ENCODE data around the gene PRKAA1. TPM values are rescaled to one million over a fixed set of nuclear protein-coding genes. Genes with fewer than 3 reads are reported as not detected.

PRKAA1 gene
- total RNA-seq, 2 experiments from 2014 or later, result 55.6 to 59.3 TPM

DNA sequence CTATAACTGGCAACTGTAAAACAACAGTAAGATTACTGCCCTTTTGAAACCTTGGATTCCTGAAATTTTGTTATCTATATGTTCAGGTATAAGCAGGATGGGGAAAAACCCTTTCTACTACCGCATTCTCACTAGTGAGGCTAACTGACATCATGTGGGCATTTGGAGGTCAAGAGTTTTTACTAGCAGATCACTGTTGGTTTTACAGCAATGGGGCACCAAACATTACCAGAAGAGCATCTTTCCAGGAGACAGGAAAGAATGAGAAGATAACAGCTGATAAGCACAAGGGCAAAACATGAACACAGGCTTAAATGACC is 21.6 kb downstream of the PRKAA1 start:
- Mint-ChIP-seq H3K27ac (no peak overlapping the region), H3K4me3 (no peak overlapping the region), H3K4me1 (peaks cover 21% of the 10 kb centered on the region), H3K36me3 (peaks cover 11% of the 10 kb centered on the region), H3K9me3 (no peaks in the 10 kb centered on the region), H3K27me3 (no peaks in the 10 kb centered on the region)
- DNase-seq, result no peak

DNA sequence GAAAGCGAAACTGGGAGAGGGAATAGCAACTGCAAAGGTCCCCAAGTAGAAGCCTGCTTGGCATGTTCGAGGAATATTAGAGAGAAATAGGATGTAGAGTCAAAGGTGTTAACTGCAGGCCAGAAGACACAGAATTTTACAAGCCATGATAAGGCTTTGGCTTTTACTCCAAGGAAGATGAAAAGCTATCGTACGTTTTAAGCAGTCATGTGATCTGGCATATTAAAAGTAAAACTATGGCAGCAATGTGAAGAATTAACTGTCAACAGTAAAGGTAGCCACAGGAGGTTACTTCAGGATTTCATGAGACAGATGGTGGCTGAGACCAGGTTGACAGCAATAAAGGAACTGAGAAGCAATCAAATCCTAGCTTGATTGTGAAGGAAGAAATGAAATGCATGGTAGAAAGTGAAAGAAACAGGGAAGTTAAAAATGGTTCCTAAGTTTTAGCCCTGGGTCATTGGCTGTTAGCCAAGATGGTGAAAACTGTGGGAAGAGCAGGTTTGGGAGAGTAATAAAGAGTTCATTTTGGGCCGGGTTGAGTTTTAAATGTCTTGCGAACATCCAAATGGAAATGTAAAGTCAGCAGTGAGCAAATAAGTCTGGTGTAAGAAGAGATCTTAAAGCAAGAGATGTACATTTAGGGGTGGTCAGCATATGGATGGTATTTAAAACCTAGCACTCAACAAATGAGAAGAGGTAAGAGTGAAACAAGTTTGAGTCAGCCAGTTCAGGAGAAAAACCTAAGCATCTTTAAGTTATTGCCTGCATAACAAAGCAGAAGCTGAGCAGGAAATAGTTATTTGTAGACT is 22.1 kb downstream of the PRKAA1 start:
- Mint-ChIP-seq H3K4me3 (no peak overlapping the region), H3K27me3 (no peaks in the 10 kb centered on the region), H3K27ac (peak overlapping the region; percentile 5), H3K36me3 (peaks cover 11% of the 10 kb centered on the region), H3K4me1 (peaks cover 18% of the 10 kb centered on the region), H3K9me3 (no peaks in the 10 kb centered on the region)
- DNase-seq, result no peak

DNA sequence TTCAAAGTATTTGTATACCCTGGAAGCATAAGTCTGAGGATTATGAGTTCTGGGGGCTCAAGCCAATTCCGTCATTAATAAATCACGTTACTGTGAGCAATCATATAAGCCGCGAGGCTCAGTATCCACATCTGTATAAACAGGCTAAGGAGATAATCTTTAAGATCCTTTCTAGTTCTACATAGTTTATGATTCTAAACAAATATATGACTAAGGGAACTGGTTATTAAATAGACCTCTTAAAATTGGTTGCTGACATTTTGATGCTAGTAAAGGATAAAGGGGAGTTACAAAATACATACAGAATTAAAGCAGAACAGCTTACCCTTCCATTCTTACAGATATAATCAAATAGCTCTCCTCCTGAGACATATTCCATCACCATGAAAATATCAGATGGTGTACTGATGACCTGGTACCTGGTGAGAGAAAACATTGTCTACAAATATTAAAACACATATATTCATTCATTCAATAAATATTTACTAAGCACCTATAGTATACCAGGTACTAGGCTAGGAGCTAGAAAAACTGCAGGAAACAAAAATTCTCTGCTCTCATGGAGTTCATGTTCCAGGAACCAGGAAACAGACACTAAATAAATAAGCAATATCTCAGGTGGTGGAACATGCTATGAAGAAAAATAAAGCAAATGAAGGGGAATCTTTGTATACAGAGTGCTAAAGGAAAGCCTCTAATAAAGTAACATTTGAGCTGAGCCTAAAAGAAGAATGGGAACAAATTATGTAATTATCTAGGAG is 22.9 kb downstream of the PRKAA1 start:
- Mint-ChIP-seq H3K36me3 (peaks cover 11% of the 10 kb centered on the region), H3K9me3 (no peaks in the 10 kb centered on the region), H3K27me3 (no peaks in the 10 kb centered on the region), H3K4me1 (peaks cover 12% of the 10 kb centered on the region), H3K27ac (peak overlapping the region; percentile 61), H3K4me3 (no peak overlapping the region)
- no peak for DNase-seq

DNA sequence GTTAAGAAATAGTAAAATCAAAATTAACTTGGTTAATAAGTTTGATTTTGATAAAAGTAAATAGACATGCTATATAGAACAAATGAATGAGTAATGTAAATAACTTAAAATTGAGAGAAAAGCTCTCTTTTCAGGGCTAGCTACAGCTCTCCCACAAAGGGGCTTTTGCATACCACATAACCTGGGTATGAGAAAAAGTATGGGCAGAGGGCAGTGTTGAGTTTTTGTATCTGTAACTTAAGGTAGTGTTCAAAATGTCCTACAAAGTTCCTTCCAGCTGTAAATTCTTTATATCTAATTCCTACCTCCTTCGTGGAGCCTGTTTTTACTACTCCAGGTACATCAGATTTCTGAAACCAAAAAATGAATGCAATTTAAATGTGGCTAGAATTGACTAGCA is 23.6 kb downstream of the PRKAA1 start:
- peaks cover 11% of the 10 kb centered on the region for H3K4me1 Mint-ChIP-seq
- no peak for DNase-seq
- H3K27me3 Mint-ChIP-seq, result no peaks in the 10 kb centered on the region
- H3K9me3 Mint-ChIP-seq, result no peaks in the 10 kb centered on the region
- no peak overlapping the region for H3K27ac Mint-ChIP-seq
- H3K4me3 Mint-ChIP-seq, result no peak overlapping the region
- H3K36me3 Mint-ChIP-seq, result peaks cover 11% of the 10 kb centered on the region

DNA sequence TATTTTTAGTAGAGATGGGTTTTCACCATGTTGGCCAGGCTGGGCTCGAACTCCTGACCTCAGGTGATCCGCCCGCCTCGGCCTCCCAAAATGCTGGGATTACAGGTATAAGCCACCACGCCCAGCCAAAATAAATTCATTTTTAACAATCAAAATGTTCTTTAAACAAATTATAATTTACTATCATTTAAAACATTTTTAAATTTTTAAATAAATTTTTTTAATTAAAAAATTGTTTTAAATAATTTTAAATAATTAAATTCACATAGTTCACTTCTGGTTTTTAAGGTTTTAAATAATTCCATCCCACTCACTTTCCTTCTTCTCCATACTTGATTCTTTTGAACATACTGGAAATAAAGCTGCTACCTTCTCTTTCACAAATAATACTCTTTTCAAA is 27.4 kb downstream of the PRKAA1 start:
- no peak for DNase-seq
- Mint-ChIP-seq H3K27ac (no peak overlapping the region), H3K27me3 (no peaks in the 10 kb centered on the region), H3K36me3 (peaks cover 7% of the 10 kb centered on the region), H3K4me3 (no peak overlapping the region), H3K9me3 (no peaks in the 10 kb centered on the region), H3K4me1 (no peaks in the 10 kb centered on the region)

DNA sequence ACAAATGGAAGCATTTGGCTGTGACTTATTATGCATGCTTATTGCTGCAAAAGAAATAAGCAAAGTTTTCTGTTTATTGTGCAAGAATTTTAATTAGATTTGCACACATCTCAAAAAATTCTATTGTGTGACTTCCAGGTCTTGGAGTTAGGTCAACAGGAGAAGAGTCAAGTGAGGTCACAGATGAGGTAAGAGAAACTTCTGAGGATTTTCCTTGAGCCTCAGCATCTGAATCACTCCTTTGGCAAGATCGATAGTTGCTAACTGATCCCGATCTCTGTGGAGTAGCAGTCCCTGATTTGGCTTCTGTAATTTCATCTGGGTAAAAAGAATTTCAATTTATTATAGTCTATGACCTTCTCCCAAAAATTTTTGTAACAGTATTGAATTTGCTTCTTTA is 35.5 kb downstream of the PRKAA1 start:
- Mint-ChIP-seq H3K4me1 (peaks cover 3% of the 10 kb centered on the region), H3K4me3 (no peak overlapping the region), H3K27me3 (no peaks in the 10 kb centered on the region), H3K36me3 (peaks cover 15% of the 10 kb centered on the region), H3K9me3 (no peaks in the 10 kb centered on the region), H3K27ac (no peak overlapping the region)
- DNase-seq, result no peak

DNA sequence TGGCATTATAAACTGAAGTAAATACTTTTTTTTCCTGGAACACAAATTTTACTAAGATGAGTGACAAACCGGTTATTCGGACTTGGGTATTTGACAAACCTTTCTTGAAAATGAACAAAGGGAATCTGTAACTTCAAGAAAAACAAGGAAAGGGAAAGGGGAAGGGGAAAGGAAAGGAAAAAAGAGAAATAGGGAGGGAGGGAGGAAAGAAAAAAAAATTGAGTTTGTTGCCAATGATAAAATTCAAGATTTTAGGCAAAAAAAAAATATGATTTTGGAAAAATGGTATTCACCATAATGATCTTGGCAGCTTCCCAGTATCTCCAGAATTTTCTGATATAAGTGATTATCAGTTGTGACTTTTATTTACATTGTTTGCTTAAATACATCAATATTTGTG is 40.8 kb downstream of the PRKAA1 start:
- Mint-ChIP-seq H3K4me3 (no peak overlapping the region), H3K36me3 (peaks cover 12% of the 10 kb centered on the region), H3K9me3 (no peaks in the 10 kb centered on the region), H3K27ac (no peak overlapping the region), H3K27me3 (no peaks in the 10 kb centered on the region), H3K4me1 (peaks cover 8% of the 10 kb centered on the region)
- no peak for DNase-seq

DNA sequence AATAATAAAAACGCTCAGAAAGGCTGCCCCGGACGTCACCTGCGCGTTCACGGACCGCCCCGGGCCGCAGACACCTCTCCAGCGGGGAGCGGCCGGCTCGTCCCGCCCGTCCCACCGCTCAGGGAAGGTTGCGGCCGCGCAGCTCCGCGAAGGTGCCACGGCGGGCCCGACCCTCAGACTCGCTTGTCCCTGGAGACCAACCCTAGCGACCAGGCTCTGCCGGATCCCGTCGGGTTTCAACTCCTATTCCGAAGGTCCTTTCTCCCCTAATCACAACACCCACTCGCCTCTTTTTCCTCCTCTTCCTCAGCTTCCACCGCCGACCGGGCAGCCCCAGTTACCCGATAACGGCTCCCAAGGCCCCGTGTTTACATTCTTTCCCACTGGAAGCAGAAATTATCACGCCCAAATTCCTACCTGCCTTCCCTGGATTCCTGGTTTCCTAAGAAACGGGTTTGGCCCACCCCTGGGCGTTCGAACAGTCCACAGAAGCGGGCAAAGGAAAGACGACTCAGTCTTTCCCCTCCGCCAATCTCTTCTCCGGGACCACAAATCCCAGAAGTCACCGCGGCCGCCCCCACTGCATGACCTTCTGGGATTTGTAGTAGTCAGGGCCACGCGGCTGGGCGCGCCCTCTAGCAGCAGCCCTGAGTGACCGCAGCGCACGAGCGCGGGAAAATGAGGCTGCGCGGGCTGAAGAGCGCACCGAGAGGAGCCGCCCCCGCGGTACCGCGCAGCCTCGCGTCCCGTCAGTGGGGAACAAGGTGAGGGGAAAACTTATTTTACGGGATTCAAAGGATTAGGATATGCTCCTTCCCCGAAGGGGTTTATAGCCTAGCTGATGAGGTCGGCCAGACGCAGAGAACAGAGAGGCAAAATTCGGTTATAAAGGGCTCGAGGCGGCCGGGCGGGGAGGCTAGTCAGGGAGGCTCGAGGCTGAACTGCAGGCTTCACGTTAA is 42.5 kb downstream of the PRKAA1 start, which contains the start of gene TTC33:
TTC33 (minus strand) TSS at position 555 of the 959 bp plus-strand sequence. CDS start 8,943 bp downstream, outside the sequence.
- Mint-ChIP-seq H3K27me3 (no peaks in the 10 kb centered on the region), H3K9me3 (no peaks in the 10 kb centered on the region), H3K4me3 (no peak within 1 kb of the TSS), H3K4me1 (peaks cover 17% of the 10 kb centered on the region), H3K27ac (no peak within 1 kb of the TSS), H3K36me3 (peaks cover 24% of the 10 kb centered on the region)
- DNase-seq, result peak; percentile 96

DNA sequence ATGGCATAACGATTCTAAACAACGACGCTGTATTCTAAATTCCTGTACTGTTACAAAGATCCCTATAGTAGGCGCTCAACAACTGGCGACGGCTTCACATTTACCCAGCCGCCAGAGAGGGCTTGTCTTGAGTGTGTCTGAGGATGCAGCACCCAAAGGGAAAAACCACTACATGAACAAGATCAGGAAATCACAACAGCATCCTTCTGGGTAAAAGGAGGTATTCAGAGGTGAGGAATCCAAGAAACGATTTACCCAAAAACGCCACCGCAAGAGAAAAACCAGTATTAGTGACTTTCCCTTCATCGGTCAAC is 43.1 kb downstream of the PRKAA1 start:
- no peak overlapping the region for H3K4me3 Mint-ChIP-seq
- peaks cover 17% of the 10 kb centered on the region for H3K4me1 Mint-ChIP-seq
- H3K9me3 Mint-ChIP-seq, result no peaks in the 10 kb centered on the region
- no peak overlapping the region for H3K27ac Mint-ChIP-seq
- DNase-seq, result peak; percentile 56
- no peaks in the 10 kb centered on the region for H3K27me3 Mint-ChIP-seq
- H3K36me3 Mint-ChIP-seq, result peaks cover 27% of the 10 kb centered on the region

DNA sequence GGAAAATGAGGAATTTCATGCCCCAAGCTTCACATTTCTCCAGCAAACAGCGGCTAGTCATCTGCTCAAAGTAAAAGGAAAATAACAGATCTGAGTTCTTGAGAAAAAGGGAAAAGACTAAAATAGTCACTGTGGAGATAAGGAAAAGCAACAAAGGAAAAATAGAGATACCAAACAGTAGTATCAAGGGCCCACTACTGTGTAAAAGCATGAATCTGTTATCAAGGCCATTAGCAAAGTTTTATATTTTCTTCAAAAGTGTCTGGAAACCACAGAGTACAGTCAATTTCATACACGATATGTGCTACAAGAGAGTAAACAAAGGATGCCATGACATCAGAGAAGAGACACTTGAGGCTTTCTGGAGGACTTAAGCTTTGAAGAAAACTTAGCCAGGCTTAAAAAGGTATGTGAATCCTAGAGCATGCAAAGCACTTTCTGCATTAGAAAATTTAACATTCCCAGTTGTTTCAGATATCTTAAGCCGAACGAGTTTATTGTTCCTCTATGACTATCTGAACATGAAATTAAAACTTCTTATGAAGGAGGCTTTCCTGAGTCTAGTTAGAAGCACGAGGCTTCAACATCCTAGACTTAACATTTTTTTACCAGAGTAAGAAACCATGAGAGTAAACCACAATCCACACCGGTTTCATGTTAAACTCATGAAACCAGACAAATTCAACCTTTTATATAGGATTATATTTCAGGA is 43.6 kb downstream of the PRKAA1 start:
- Mint-ChIP-seq H3K27me3 (no peaks in the 10 kb centered on the region), H3K4me1 (peaks cover 17% of the 10 kb centered on the region), H3K36me3 (peaks cover 26% of the 10 kb centered on the region), H3K9me3 (no peaks in the 10 kb centered on the region), H3K27ac (no peak overlapping the region), H3K4me3 (no peak overlapping the region)
- DNase-seq, result no peak

DNA sequence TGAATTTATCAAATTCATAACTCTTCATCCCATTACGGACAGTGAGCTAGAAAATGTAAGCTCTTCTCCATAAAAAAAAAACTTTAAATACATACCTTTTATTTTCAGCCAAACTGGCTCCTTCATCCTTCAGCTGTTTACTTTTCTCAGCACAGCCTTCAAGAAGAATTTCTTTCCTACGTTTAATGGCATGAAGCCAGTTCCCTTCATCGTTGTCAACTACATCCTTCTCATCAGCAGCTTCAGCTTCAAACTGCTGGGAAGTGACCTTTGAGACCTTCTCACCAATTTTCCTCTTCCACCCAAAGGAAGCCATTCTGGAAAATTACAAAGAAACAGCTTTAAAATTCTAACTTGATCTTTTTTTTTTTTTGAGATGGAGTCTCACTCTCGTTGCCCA is 51.5 kb downstream of the PRKAA1 start:
- Mint-ChIP-seq H3K36me3 (peaks cover 23% of the 10 kb centered on the region), H3K9me3 (no peaks in the 10 kb centered on the region), H3K4me3 (no peak overlapping the region), H3K4me1 (peaks cover 22% of the 10 kb centered on the region), H3K27me3 (no peaks in the 10 kb centered on the region), H3K27ac (no peak overlapping the region)
- DNase-seq, result no peak

DNA sequence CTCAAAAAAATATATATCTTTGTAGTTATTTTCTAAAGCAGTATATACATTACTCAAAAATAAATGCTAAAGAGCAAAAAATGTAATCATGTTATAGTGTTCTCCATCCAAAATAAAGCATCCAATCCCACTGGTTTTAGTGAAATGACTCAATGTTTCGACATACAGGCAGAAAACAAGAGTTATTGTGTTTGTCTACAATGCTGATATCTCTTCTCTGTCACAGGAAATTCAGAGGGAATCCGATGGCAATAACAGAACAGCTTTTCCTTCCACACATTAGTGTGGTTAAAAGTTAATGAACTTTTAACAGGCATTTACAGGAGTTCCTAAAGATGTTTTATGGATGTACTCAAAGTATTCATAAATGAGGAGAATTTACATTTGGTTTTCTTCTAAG is 54.4 kb downstream of the PRKAA1 start:
- Mint-ChIP-seq H3K27ac (no peak overlapping the region), H3K36me3 (peaks cover 32% of the 10 kb centered on the region), H3K4me1 (peaks cover 14% of the 10 kb centered on the region), H3K27me3 (no peaks in the 10 kb centered on the region), H3K4me3 (no peak overlapping the region), H3K9me3 (peaks cover 11% of the 10 kb centered on the region)
- no peak for DNase-seq

DNA sequence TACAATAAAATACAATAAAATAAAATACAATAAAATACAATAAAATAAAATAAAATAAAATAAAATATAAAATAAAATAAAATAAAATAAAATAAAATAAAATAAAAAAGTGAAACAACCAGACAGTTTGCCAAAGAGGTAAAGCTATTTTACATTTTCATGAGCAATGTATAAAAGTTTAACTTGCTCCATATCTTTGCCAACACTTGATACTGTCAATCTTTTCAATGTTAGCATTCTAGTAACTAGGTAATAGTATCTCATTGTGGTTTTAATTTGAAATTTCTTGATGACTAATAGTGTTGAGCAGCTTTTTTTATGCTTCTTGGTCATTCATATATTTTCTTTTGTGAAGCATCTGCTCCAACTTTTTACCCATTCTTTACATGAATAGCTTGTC is 59.7 kb downstream of the PRKAA1 start:
- H3K36me3 Mint-ChIP-seq, result peaks cover 34% of the 10 kb centered on the region
- H3K27me3 Mint-ChIP-seq, result no peaks in the 10 kb centered on the region
- DNase-seq, result no peak
- peaks cover 11% of the 10 kb centered on the region for H3K9me3 Mint-ChIP-seq
- peaks cover 16% of the 10 kb centered on the region for H3K4me1 Mint-ChIP-seq
- H3K4me3 Mint-ChIP-seq, result no peak overlapping the region
- H3K27ac Mint-ChIP-seq, result no peak overlapping the region

DNA sequence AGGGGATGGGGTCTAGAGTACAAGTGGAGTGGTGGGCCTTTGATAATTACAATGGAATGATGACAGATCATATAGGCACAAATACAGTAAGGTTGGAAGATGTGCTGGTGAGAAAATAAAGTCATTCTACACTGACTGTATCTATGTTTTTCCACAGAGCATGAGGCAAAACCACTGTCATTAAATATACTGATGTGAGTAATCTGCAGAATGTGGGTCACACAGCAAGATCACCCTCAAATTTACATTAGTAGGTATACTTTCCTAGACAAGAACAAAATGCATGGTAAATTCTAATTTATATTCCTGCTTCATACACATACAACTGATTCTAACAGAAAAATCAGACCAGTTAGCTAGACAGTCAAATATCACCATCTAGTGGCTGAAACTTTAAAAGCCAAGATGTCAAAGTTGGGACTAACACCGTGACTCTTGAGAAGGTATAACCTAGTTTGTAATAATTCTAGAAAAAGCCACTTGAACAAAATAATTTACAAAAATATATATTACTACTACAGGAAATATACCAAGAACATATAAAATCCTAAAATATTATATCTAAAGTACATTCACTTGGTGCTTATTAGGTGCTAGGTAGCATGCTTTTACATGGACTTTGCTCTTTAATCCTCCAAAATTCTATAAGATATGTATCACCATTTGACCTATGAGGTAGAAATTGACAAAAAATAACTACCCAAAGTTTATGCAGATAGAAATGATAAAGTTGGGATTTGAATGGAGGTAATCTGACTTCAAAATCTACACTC is 61.9 kb downstream of the PRKAA1 start:
- H3K9me3 Mint-ChIP-seq, result peaks cover 11% of the 10 kb centered on the region
- no peak overlapping the region for H3K4me3 Mint-ChIP-seq
- no peak overlapping the region for H3K27ac Mint-ChIP-seq
- H3K36me3 Mint-ChIP-seq, result peaks cover 25% of the 10 kb centered on the region
- no peak for DNase-seq
- no peaks in the 10 kb centered on the region for H3K27me3 Mint-ChIP-seq
- peaks cover 15% of the 10 kb centered on the region for H3K4me1 Mint-ChIP-seq
